GM19240 (cell line): Measurements from ENCODE around the gene NPSR1.
"Not testable (repeated sequence)": the region's sequence is repeated elsewhere in the genome, so short reads cannot be mapped to it uniquely, and the experiment has no call there.

ENCODE experiments used
- DNase-seq: peaks from one replicate; pipeline ENCODE4 v3.0.0; 2011; ENCODE audit warnings: low spot score; ENCODE audit not compliant: insufficient read length

NPSR1 gene

DNA sequence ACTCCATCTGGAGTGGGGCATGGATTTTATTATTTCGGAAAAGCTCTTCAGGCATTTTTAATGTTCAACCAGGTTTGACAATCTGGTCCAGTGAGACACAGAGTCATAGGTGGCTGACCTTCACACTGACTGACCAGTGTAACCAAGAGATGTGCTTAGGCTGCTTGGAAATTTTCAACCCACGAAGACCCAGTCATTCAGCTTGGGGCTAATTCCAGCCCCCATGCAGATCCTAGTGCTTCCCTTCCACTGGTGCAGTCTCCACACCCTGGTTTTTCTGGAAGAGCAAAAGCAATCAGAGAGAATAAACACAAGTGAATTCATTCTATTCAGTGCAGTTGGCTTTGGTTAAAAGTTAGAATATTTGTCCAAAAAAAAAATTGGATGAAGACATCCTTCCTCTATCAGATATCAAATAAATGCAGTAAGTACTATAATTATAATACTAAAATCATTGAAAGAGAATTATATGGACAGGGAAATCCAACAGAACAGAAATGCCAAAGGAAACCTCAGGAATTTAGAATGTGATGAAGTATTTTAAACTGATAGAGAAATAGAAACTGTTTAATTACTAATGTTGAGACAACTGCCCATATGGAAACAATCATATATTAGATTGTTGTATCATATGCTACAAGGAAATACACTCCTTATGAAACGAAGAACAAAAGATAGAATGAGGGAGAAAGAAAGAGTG is 178.0 kb downstream of the NPSR1 start:
- no peak for DNase-seq

DNA sequence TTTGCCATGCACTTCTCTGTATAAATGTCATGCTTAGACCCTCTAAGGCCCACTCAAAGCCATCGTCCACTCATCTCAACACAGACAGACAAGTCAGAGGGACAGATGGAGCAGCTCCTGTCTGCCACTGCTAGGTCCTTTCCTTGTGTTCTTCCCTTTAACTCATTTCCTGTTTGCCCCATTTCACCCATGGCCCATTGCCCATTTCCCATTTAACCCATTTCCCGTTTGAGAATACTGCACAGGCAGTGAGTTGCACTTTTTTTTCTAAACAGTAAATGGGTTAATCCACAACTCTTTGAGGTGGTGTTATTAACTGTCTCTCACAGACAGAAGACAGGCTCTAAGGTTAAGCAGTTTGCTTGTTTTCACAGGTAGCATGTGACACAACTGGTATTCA is 179.3 kb downstream of the NPSR1 start:
- DNase-seq = no peak

DNA sequence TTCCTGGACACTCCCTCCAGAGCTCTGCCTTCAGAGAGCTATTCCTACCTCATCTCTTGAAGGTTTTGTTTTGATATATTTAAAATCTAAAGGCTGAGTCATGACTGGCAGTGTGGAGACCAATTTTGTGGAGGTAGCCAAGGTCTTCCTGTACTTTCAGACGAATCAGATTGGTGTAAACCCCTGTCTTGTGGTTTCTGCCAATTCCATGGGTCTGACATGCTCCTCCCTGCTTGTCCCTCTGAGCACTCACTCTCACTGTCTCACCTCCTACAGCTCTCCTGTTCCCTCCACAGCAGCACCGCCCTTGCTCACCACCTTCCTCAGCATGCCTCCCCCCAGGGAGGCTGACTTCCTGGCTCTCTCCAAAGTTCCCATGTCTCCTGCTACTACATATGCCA is 179.8 kb downstream of the NPSR1 start:
- DNase-seq = no peak

DNA sequence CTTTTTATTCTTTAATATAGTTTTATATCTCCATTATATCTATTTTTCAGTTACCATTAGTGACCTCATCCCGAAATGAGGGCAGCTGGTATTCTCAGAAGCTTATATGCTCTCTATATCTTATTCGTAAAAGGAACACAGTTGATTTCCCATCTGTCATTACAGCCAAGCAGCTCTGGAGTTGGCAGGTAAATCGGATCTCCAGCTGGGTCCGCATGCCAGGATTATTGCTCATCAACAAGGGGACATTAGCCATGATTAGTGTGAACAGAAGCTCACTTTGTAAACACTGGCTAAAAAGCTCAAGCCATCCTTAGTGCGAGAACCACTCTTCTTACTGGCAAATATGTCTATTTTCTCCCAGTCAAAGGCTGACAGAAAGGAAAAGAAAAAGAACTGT is 180.3 kb downstream of the NPSR1 start:
- DNase-seq = no peak

DNA sequence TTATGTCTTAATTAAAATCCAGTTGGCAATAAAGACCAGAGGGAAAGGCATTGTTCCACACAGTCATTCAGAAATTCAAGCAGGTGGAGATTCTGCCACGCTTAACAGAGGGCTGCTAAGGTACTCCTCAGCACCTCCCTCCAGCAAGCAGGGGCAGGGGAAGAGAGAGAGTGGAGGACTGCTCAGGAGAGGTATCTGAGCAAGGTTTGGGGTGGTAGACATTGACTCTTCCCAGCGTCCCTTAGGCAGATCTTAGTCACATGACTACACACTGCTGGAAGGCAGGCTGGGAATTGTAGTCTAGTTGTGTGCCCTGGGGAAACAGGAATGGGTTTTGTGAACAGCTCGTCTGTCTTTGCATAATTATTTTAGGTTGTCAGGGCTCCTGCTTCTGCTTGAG is 181.6 kb downstream of the NPSR1 start:
- no peak for DNase-seq

DNA sequence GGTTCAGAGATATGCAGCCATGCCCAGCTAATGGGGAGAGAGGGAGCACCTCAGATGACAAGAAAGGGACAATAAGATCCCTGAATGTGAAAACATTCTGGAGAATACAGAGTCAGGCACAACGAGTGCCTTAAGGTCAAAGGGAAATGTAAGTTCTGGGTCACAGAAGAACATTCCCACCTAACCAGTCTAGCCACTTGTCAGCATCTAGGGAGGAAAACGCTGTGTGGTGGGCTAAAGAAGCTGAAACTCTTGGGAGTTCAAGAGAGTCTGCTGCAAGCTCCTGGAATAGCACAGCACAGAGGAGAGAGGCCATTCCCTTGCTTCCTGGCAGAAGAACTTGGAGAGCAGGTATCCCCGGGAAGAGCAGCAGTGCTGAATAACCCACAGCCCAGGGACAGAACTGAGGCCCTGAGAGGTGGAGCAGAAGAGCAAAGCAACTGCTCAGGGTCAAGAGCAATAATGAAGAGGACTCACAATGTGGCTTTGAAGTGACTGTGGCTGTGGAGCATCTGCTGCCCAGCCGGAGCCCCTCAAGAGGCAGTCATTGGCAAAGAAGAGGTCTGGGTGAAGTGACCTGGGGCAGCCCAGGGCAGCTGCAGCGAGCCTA is 182.3 kb downstream of the NPSR1 start:
- DNase-seq = no peak

DNA sequence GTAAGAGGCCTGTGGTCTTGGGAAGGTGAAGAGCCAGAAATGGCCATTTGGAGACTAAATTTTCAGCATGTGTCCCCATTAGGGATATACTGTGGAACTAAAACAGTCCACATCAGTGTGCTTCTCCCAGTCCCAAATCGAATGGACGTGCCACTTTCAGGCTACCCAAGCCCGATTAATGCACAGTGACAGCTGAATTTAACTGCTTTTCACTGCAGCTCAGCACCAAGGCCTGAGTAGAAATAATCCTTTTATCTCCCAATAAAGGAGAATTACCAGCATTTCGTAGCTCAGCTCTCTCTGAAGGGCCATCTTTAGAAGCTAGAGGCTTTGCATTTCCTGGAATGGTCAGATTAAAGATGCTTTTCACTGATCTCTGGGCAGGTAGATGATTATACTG is 183.3 kb downstream of the NPSR1 start:
- no peak for DNase-seq

DNA sequence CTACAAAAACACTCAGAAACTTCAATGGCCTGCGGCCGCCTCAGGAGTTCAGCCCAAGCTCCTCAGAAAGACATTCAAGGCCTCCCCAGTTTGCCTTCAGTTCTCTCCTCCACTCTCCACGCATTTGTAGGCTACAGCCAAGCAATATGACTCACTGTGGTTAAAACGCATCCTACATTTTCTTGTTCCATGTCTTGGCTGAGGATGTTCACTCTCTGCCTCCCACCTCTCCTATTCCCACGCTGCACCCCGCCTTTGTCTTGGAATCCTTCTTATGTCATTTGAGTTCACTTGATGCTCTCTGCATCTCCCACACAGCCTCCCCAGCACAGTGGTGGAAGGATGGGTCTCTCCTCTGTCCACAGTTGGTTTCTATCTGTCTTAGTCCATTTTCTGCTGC is 184.8 kb downstream of the NPSR1 start:
- DNase-seq = no peak

DNA sequence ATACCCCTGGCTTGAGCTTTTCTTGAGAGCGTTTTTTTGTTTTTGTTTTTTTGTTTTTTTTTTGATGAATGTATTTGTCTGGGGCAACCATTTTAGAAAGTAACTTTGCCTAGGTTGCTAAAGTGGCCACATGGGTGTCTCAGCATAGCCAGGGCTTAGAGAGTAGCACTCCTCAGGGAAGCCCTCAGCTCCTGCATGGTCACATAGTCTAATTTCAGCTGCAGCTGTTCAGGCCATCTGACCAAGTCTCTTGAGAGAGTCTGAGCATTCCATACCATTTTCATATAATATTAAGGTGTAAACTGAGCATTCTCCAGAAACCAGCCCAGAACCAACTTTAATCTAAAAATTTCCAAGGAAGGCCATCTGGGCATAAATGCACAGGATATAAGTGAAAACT is 186.4 kb downstream of the NPSR1 start:
- no peak for DNase-seq

DNA sequence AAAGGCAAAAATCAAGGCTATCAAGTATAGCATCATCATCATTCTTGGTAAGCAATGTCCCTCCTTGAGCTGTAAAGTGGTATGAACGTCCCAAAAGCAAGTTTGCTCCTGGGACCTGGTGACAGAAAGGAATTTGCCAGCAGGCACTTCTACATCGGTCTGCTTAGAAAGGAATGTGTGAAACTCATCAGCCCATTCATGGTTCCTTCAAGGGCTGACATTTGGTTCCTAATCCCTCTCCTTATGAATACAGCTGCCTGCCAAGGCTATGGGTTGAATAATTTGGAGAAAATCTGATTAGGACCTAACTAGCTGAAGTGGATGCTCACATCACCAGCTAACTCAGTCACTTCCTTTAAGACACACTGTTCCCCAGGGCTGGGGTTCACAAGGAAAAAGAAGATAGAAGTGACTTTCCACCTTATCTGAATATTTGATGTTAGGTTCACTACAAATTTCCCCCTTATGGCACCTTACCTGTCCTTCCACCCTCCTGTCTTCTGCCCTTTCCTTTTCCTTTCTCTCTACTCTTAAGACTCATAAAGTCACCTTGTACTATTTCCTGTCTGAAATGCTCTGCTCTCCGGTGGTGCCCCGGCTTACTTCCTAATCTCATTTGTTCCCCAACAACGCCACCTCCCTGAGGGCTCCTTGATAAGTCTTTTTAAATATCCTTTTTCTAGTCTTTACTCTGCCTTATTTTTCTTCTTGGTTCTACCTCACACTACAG is 187.1 kb downstream of the NPSR1 start:
- no peak for DNase-seq

DNA sequence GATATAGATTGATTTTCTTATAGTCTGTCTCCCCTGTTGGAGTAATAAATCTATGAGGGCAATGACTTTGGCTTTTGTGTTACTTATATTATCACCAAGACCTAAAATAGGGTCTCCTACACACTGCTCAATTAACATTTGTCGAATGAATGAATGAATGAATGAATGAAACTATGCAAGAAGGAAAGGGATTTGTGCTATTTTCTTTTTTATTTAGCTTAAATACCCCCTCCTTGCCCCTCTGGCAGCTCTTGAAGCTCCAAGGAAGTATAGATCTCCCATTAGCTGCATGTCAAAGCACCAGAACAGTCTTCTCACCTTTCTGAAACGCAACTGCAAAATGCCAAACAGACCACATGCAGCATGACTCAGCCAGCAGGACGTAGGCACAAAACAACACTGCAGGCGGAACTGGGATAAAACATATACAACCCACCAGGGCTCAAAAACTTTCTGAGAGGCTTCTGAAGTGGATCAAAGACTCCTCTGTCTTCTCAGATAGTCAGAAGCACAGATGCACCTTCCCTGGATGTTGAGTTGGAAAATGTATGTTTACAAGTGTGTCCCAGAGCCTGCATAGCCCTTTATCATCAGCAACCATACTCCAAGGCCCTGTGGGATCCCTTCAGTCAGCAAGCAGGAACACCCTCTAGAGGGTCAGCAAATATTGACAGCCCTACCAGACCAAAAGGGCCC is 187.8 kb downstream of the NPSR1 start:
- DNase-seq = no peak

DNA sequence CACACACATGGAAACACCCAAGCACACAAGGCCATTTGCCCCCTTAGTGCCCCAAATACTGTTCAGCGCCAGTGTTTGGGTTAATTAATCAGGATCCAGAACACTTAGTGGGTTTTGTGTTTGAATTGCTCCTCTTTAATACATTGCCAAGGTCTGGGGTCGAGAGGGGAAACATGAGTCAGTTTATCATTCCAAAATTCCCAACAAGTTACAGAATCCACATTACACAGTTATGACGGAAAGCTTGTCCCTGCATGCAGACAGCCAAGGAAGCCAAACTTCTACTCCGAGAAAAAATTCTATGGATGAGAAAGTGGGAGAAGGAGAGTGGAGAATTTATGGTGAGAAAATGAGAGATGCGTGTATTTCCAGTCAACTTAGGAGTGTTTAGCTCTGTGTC is 189.0 kb downstream of the NPSR1 start:
- DNase-seq = no peak

DNA sequence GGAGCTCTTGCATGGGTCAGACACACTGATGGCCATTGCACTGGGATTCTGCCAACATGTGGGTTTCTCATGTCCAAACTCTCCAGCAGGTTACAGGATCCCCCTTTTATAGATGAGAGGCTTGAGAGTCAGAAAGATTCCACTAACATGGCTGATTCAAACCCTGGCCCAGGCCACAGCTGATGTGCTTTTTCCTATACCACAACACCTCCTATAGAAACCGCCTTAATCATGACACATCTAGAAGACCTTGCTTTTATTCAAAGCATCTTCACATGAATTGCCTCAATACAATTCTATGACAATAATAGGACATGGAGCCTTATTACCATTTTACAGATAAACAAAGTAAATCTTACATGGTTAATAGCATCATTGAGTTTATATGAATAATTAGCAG is 190.7 kb downstream of the NPSR1 start:
- no peak for DNase-seq

DNA sequence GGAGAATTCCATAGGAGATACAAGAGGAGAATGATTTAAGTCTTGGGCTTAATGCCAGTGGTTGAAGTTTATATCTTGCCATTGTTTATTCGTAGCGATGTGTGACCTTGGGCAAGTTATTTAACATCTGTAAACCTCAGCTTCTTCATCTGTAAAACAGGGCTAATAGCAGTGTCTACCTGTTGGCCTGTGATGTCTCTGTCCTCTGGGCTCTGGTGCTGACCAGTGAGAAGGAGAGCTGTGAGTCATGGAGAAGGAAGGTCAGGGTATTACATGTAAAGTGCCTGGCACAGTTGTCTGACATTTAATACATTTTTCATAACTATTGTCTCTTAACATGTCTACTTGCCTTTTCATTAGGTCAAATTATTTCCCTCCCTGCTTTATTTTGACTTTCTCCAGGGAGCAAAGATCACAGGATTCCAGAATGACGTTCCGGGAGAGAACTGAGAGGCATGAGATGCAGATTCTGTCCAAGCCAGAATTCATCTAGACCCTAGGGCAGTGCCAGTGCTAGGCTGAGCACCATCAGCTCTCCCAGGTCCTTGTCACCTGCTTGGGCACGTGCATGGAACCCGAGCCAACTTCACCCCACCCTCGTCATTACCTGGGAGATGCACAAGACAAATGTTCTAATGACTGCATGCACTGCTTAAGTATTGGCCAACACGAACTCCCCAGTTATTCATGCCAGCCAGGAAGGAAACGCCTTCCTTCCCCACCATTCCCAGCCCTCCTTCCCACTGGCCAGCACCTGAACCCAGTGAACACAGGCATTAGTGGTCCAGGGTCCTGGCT is 191.3 kb downstream of the NPSR1 start:
- DNase-seq = no peak

DNA sequence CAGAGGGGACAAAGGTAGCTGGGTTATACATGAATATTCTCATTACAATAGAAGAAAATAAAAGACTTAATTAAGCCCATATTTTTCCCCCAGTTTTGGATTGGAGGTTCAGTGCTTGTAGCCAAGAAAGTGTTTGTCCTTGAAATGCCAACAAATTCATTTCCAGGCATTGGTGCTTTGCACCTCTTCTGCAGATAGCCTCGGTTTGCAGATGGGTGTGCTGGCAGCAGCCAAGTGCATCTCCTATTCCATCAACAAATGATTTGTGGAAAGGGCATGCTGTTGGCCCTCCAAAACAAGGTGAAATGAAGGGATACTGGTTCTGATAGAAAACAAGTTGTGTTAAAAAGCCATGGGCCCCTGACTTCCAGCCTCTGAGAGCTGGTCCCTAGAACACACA is 192.0 kb downstream of the NPSR1 start:
- no peak for DNase-seq

DNA sequence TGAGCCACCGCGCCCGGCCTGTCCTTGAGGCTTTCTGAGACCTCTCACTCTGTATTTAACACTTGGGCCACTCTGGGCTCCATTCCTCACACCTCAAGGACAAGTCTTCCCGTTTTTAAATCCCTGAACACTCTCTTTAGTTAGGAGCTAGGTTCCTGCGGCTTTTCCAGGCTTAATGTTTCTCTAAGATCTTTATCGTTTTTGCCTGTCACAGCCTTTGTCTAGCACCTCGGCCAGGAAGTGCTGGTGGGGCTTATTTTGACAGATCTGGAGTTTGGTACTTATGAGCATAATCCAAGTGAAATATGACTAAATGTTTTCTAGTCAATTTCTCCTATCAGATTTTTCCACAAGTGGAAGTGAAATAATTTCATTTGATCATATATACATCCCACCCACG is 192.7 kb downstream of the NPSR1 start:
- DNase-seq = no peak

DNA sequence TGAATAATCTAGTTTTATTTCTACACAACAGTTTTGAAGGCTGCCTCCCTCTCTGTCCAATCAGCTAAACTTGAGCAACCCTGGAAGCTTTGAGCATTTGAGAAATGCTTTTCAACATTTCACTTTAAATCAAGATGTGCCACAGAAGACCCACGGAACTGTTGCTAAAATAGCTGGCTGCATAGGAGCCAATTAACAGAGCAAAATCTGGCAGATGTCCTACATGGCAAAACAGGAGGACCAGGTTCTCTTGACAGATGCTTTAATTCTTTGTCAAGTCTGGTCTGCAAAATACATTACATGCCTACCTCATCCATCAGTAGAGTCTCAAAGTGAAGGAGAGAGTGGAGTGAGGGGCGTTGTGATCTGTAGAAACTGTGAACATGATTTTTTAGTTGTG is 193.4 kb downstream of the NPSR1 start:
- no peak for DNase-seq

DNA sequence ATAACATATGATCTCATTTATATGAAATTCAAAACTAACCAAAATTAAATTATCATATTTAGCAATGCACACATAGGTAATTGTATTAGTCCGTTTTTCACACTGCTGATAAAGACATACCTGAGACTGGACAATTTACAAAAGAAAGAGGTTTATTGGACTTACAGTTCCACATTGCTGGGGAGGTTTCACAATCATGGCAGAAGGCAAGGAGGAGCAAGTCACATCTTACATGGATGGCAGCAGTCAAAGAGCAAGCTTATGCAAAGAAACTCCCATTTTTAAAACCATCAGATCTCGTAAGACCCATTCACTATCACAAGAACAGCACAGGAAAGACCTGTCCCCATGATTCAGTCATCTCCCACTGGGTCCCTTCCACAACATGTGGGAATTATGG is 200.4 kb downstream of the NPSR1 start:
- not testable (repeated sequence) for DNase-seq

DNA sequence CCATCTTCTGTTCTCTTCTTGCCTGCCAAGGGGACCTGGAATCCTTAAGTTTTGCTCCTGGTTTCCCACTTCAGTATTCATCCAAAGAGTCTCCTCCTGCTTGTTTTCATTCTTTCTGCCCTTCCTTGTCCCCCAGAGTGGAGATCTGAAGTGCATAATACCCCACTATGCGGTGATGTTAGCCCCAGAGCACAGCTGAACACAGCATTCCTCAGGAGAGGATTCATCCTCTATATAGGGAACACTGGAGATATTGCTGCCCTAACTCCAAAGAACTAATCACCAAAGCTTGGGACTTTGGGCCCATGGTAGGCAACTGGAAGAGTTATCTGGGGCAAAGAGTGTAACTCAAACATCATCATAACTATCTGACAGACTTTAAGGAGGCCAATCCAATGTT is 201.3 kb downstream of the NPSR1 start:
- DNase-seq = not testable (repeated sequence)

DNA sequence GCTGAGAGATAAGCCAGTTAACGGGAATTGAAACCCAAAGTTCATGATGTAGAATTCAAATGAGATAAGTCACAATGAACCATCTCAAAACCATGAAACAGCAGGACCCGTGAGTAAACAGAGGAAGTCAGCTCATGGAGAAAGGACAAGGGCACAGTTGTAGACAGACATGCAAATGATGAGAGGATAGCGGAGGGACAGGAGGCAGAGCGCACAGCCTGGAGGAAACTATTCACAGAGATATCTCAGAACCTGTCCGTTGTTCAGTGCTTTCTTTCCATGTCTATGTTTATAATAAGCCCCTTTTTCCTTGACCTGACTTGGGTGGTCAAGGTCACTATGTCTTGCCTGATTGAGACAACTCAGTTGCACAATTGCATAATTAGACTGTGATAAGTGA is 208.2 kb downstream of the NPSR1 start:
- not testable (repeated sequence) for DNase-seq

DNA sequence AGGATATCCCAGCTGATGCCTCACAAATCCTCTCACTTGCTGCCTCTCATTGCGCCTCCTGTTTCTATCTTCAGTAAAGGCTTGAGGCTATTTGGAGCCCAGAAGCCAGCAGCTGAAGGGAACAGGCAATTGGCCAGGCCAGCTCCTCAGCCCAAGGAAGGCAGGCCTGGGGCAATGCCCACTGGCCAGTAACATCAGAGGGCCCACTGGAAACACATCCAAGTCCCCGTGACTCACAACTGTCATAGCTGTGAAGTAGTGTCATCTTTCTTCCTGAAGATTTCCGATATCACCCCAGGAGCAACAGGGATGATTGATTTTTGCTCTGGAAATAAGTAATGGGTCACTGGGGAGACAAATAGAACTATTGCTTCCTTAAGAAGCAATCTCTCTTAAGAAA is 209.3 kb downstream of the NPSR1 start:
- DNase-seq = not testable (repeated sequence)
